Adipocyte (in vitro differentiated cells): ENCODE results near the gene RAB26.

Experiments used
- DNase-seq: peaks from one replicate; pipeline ENCODE4 v3.0.0-alpha.2; 2015; ENCODE audit warnings: low read depth
- H3K27me3 ChIP-seq: replicated peaks from 2 replicates; pipeline ENCODE4 v1.7.0; 2013; ENCODE audit warnings: mild to moderate bottlenecking, low read length, moderate library complexity; ENCODE audit not compliant: control insufficient read depth, insufficient read depth
- H3K36me3 ChIP-seq: 2 replicates; pipeline ENCODE4 v1.7.0; 2013; ENCODE audit warnings: low read length, mild to moderate bottlenecking, moderate library complexity; ENCODE audit not compliant: control insufficient read depth, insufficient read depth, severe bottlenecking
- H3K4me1 ChIP-seq: 2 replicates; pipeline ENCODE4 v1.7.0; 2013; ENCODE audit warnings: mild to moderate bottlenecking, low read length, moderate library complexity; ENCODE audit not compliant: control insufficient read depth, insufficient read depth
- H3K4me3 ChIP-seq: 2 replicates; pipeline ENCODE4 v1.7.0; 2013; ENCODE audit warnings: mild to moderate bottlenecking, low read length, moderate library complexity
- H3K9ac ChIP-seq: 2 replicates; pipeline ENCODE4 v1.7.0; 2013; ENCODE audit warnings: mild to moderate bottlenecking, low read length, moderate library complexity
- H3K9me3 ChIP-seq: 2 replicates; pipeline ENCODE4 v1.7.0; 2013; ENCODE audit warnings: mild to moderate bottlenecking, low read length, moderate library complexity; ENCODE audit not compliant: control insufficient read depth

The RAB26 gene

GRCh38 chr16:2166263-2167067 lies 18.0 kb downstream of the RAB26 start:
- Histone ChIP-seq H3K4me1 (peaks cover 6% of the 10 kb centered on the region), H3K9me3 (no peaks in the 10 kb centered on the region), H3K27me3 (no peaks in the 10 kb centered on the region), H3K36me3 (peaks cover 33% of the 10 kb centered on the region), H3K9ac (no peak overlapping the region), H3K4me3 (no peak overlapping the region)
- DNase-seq = no peak

DNA sequence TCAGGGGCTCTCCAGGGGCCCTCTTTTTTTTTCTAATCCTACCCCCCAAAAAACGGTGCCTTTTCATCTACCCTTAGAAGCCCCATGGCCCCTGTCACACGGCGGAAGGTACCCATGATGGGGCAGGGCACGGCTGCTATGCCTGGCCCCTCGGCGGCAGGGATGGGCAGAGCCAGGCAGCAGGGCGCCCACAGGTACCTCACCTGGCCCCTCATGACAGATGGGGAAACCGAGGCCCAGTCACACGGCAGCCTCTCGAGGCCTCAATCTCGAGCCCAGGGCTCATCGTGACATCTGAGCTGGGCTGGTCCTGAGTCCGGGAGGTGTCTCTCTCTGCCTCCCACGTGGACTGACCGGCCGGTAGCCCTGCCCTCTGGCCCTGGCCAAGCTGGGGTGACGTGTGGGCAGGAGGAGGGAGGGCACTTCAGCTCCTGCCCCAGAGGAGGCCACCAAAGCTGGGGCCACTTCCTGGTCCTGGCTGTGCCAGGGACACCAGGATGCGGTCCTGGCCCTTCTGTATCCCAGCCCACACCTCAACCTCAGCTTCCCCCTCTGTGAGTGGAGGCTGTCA lies 18.7 kb downstream of the RAB26 start:
- Histone ChIP-seq H3K9me3 (no peaks in the 10 kb centered on the region), H3K9ac (no peak overlapping the region), H3K27me3 (no peaks in the 10 kb centered on the region), H3K4me1 (no peaks in the 10 kb centered on the region), H3K4me3 (no peak overlapping the region), H3K36me3 (peaks cover 39% of the 10 kb centered on the region)
- no peak for DNase-seq

DNA sequence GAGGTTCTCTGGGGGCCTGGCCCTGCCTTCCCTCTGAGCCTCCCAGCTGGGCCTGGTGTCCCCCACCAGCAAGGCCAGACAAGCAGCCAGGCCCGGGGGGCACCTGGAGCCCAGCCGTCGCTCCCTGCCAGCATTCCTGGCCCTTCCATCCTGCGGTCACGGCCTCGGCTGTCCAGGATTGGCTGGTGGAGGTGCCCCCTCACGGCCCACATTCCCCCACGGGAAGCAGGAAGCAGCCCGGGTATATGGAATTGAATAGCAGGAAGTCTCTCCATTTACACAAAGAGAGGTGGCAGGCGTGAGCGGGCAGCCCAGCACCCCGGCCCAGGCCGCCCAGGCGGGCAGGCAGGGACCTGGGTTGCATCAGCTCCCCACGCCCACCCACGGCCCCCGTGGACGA lies 21.7 kb downstream of the RAB26 start:
- peaks cover 62% of the 10 kb centered on the region for H3K36me3 ChIP-seq
- no peaks in the 10 kb centered on the region for H3K9me3 ChIP-seq
- no peaks in the 10 kb centered on the region for H3K4me1 ChIP-seq
- no peaks in the 10 kb centered on the region for H3K27me3 ChIP-seq
- H3K9ac ChIP-seq = no peak overlapping the region
- DNase-seq = no peak
- no peak overlapping the region for H3K4me3 ChIP-seq

DNA sequence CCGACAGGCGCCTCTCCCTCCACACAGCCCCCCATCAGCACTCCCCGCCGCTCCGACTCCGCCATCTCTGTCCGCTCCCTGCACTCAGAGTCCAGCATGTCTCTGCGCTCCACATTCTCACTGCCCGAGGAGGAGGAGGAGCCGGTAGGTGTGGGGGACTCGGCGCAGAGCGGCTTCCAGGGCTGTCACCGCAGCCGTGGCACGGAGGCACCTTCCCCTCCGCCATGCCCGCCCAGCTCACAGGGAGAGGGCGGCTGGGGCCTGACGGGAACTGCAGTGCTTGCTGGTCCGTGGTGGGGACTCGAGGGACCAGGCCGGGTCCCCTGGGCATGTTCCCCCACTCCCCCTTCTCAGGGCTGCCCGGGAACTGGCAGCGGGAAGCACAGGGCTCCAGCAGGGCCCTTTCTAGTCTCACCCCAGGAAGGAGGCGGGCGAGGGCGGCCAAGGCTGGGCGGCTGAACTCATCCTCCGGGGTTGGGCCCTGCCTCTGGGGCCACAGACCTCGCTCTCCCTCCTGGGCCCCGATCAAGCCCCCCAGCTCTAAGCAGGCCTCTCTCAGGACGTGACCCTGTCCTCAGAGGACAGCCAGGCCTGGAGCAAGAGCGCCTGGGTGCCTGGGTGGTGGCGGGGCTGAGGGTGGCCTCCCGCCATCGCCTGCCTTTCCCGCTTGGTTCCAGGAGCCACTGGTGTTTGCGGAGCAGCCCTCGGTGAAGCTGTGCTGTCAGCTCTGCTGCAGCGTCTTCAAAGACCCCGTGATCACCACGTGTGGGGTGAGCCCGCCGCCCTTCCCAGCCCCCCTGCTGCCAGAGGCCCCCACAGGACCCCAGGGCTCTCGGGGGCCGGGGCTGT lies 22.4 kb downstream of the RAB26 start:
- H3K4me3 ChIP-seq = no peak overlapping the region
- no peaks in the 10 kb centered on the region for H3K9me3 ChIP-seq
- no peak overlapping the region for H3K9ac ChIP-seq
- no peak for DNase-seq
- H3K36me3 ChIP-seq = peaks cover 68% of the 10 kb centered on the region
- H3K4me1 ChIP-seq = no peaks in the 10 kb centered on the region
- no peaks in the 10 kb centered on the region for H3K27me3 ChIP-seq

DNA sequence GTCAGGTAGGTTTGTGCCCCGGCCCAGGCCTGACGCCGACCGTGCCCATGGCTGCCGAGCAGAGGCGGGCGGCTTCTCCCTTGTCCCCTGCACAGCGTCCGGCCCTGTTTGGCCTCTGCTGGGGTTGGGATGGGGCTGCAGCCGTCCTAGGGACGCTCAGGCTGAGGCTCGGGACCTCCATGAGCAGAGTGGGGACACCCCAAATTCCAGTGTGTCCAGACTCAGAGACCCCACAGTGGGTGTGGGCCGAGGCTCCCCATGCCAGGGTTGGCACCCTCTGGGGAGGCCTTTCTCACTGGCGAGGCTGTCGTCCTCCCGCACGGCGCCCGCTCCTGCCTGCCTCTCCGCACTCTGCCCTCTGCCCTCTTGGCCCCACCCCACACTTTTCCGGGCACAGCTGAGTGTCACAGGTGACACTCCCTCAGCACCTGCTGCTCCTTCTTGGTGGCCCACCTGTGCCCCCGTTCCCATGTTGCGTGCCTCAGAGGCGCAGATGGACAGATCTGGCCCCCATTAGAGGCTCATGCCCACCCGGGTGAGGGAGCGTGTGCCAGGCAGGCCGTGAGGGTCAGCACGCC lies 23.3 kb downstream of the RAB26 start:
- Histone ChIP-seq H3K36me3 (peaks cover 66% of the 10 kb centered on the region), H3K9ac (no peak overlapping the region), H3K4me3 (no peak overlapping the region), H3K9me3 (no peaks in the 10 kb centered on the region), H3K4me1 (no peaks in the 10 kb centered on the region), H3K27me3 (no peaks in the 10 kb centered on the region)
- no peak for DNase-seq

GRCh38 chr16:2172688-2173335 lies 24.4 kb downstream of the RAB26 start:
- no peak overlapping the region for H3K9ac ChIP-seq
- H3K27me3 ChIP-seq = no peaks in the 10 kb centered on the region
- DNase-seq = no peak
- H3K4me3 ChIP-seq = no peak overlapping the region
- peaks cover 57% of the 10 kb centered on the region for H3K36me3 ChIP-seq
- H3K9me3 ChIP-seq = no peaks in the 10 kb centered on the region
- H3K4me1 ChIP-seq = no peaks in the 10 kb centered on the region

GRCh38 chr16:2173366-2173765 lies 24.9 kb downstream of the RAB26 start:
- no peaks in the 10 kb centered on the region for H3K27me3 ChIP-seq
- no peak overlapping the region for H3K4me3 ChIP-seq
- H3K9ac ChIP-seq = no peak overlapping the region
- H3K9me3 ChIP-seq = no peaks in the 10 kb centered on the region
- H3K36me3 ChIP-seq = peaks cover 52% of the 10 kb centered on the region
- no peaks in the 10 kb centered on the region for H3K4me1 ChIP-seq
- no peak for DNase-seq

DNA sequence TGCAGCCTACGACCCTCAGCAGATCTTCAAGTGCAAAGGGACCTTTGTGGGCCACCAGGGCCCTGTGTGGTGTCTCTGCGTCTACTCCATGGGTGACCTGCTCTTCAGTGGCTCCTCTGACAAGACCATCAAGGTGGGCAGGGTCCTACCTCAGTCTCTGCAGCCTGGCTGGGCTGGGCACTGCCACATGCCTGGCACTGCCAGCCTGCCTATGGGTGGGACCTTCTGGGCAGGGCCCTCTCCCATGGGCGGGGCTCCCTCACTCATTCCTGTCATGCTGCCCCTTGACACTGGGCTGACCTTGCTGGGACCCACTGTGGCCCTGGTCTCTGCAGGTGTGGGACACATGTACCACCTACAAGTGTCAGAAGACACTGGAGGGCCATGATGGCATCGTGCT lies 25.5 kb downstream of the RAB26 start:
- H3K9ac ChIP-seq = no peak overlapping the region
- no peak overlapping the region for H3K4me3 ChIP-seq

DNA sequence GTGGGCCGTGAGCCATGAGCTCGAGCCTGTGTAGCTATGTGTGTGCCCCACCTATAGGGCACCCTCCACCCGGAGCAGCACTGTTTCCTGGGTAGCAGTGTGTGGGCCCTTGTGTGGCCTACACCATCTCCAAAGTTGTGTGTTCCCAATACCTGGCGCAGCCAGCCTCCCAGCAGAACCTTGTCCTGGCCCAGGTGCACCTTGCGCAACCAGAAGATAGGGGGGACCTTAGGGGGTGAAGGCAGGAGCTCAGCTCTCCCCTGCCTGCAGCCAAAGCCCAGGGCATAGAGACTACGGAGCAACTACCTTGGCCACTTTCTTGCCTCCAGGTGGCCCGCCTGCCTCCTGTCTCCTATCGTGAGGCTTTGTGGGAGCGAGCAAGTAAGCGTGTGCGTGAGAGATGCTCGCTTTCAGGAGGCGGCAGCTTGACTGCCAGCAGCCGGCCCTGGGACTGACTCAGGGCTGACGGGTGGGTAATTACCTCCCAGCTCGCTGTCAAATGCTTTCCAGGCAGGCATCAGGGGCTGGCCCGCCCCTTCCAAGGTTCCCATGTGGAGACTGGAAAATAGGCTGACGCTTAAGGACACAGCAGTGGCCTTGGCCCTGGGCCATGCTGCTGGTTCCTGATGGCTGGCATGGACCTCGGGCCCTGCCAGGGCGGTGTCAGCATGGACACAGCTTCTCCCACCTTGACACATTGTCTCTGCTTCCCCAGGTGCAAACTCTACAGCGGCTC lies 26.1 kb downstream of the RAB26 start:
- Histone ChIP-seq H3K36me3 (peaks cover 46% of the 10 kb centered on the region), H3K4me1 (no peaks in the 10 kb centered on the region), H3K27me3 (no peaks in the 10 kb centered on the region), H3K4me3 (no peak overlapping the region), H3K9ac (no peak overlapping the region), H3K9me3 (no peaks in the 10 kb centered on the region)
- DNase-seq = no peak

More for the DNA sequence above, 25.5 kb downstream of the RAB26 start:
- no peaks in the 10 kb centered on the region for H3K4me1 ChIP-seq
- no peaks in the 10 kb centered on the region for H3K9me3 ChIP-seq
- no peak for DNase-seq
- H3K36me3 ChIP-seq = peaks cover 49% of the 10 kb centered on the region
- no peaks in the 10 kb centered on the region for H3K27me3 ChIP-seq

- DNase-seq = no peak
- peaks cover 46% of the 10 kb centered on the region for H3K36me3 ChIP-seq
- no peak overlapping the region for H3K9ac ChIP-seq
- no peak overlapping the region for H3K4me3 ChIP-seq
- no peaks in the 10 kb centered on the region for H3K27me3 ChIP-seq
- no peaks in the 10 kb centered on the region for H3K9me3 ChIP-seq
- no peaks in the 10 kb centered on the region for H3K4me1 ChIP-seq
Observed at GRCh38 chr16:2175454-2175853, 27.0 kb downstream of the RAB26 start.
